ENCODE data around the gene LRRC32. TPM values are rescaled to one million over a fixed set of nuclear protein-coding genes. Genes with fewer than 3 reads are reported as not detected.

LRRC32 gene
- total and polyA plus RNA-seq, 9 of the 15 experiments (the other 6 are each of a cell fraction or from before 2014, with no cell fraction given), result 0.10 to 0.50 (median 0.19) TPM; not detected in 5

DNA sequence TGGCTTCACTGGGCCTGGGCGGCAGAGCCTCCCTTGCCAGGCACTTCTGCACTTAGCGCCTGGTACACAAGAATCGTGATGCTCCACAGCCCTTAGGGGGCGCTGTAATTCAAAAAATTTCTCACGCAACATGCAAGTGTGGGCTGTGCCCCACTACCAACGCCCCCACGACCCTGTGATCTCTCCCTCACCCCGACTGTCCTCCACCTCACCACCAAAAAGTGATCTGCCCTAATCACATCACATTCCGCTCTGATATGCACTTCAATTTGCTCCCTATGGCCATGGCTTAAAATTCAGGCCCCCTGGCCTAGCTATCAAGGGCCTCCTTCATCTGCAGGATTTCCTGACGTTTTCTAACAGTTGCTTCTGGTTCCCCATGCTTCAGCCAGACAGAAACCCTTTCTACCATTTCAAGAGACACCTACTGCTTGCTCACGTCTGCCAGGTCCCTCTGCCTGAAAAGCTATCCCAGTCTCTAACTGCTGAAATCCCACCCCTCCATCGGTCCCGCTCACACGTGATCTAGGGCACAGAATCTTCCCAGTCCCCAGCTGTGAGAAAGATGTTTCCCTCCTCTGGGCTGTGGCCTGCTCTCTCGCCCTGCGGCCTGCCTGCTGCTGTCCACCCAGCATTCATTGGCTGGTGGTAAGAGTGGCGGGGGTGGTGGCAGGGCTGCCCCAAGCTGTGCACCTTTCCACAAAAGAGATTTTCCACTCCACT is 27.9 kb upstream of the LRRC32 start (continued):
- TF ChIP-seq, protein P1, sequence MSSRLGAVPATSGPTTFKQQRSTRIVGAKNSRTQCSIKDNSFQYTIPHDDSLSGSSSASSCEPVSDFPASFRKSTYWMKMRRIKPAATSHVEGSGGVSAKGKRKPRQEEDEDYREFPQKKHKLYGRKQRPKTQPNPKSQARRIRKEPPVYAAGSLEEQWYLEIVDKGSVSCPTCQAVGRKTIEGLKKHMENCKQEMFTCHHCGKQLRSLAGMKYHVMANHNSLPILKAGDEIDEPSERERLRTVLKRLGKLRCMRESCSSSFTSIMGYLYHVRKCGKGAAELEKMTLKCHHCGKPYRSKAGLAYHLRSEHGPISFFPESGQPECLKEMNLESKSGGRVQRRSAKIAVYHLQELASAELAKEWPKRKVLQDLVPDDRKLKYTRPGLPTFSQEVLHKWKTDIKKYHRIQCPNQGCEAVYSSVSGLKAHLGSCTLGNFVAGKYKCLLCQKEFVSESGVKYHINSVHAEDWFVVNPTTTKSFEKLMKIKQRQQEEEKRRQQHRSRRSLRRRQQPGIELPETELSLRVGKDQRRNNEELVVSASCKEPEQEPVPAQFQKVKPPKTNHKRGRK (tag; IDR thresholded peaks at IDR 0.05), result no peak
- TF ChIP-seq, protein P2, sequence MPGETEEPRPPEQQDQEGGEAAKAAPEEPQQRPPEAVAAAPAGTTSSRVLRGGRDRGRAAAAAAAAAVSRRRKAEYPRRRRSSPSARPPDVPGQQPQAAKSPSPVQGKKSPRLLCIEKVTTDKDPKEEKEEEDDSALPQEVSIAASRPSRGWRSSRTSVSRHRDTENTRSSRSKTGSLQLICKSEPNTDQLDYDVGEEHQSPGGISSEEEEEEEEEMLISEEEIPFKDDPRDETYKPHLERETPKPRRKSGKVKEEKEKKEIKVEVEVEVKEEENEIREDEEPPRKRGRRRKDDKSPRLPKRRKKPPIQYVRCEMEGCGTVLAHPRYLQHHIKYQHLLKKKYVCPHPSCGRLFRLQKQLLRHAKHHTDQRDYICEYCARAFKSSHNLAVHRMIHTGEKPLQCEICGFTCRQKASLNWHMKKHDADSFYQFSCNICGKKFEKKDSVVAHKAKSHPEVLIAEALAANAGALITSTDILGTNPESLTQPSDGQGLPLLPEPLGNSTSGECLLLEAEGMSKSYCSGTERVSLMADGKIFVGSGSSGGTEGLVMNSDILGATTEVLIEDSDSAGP (CRISPR knock-in tag; IDR thresholded peaks at IDR 0.05), result peak; percentile 45; the same call in 1 of the 2 replicates
- TF ChIP-seq BRD9 (IDR thresholded peaks at IDR 0.05; ENCODE audit: low read depth, partially characterized antibody) (peak; percentile 84), POLR2AphosphoS5 (IDR thresholded peaks at IDR 0.05; ENCODE audit: control insufficient read depth, insufficient read depth, low read depth, low read length) (no peak), SIN3A (IDR thresholded peaks at IDR 0.05; ENCODE audit: borderline replicate concordance in 2 of 2, control insufficient read depth in 1 of 2, low read depth in 2 of 2, low read length in 2 of 2) (no peak), PHTF2 (CRISPR knock-in tag; IDR thresholded peaks at IDR 0.05) (no peak), ZNF316 (IDR thresholded peaks at IDR 0.05) (no peak), DACH1 (IDR thresholded peaks at IDR 0.05; ENCODE audit: partially characterized antibody) (no peak)
- TF ChIP-seq, protein P3, sequence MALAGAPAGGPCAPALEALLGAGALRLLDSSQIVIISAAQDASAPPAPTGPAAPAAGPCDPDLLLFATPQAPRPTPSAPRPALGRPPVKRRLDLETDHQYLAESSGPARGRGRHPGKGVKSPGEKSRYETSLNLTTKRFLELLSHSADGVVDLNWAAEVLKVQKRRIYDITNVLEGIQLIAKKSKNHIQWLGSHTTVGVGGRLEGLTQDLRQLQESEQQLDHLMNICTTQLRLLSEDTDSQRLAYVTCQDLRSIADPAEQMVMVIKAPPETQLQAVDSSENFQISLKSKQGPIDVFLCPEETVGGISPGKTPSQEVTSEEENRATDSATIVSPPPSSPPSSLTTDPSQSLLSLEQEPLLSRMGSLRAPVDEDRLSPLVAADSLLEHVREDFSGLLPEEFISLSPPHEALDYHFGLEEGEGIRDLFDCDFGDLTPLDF (CRISPR knock-in tag; IDR thresholded peaks at IDR 0.05), result no peak
- TF ChIP-seq, protein P4, sequence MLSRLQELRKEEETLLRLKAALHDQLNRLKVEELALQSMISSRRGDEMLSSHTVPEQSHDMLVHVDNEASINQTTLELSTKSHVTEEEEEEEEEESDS (CRISPR knock-in tag; IDR thresholded peaks at IDR 0.05), result no peak
- TF ChIP-seq, protein P5, sequence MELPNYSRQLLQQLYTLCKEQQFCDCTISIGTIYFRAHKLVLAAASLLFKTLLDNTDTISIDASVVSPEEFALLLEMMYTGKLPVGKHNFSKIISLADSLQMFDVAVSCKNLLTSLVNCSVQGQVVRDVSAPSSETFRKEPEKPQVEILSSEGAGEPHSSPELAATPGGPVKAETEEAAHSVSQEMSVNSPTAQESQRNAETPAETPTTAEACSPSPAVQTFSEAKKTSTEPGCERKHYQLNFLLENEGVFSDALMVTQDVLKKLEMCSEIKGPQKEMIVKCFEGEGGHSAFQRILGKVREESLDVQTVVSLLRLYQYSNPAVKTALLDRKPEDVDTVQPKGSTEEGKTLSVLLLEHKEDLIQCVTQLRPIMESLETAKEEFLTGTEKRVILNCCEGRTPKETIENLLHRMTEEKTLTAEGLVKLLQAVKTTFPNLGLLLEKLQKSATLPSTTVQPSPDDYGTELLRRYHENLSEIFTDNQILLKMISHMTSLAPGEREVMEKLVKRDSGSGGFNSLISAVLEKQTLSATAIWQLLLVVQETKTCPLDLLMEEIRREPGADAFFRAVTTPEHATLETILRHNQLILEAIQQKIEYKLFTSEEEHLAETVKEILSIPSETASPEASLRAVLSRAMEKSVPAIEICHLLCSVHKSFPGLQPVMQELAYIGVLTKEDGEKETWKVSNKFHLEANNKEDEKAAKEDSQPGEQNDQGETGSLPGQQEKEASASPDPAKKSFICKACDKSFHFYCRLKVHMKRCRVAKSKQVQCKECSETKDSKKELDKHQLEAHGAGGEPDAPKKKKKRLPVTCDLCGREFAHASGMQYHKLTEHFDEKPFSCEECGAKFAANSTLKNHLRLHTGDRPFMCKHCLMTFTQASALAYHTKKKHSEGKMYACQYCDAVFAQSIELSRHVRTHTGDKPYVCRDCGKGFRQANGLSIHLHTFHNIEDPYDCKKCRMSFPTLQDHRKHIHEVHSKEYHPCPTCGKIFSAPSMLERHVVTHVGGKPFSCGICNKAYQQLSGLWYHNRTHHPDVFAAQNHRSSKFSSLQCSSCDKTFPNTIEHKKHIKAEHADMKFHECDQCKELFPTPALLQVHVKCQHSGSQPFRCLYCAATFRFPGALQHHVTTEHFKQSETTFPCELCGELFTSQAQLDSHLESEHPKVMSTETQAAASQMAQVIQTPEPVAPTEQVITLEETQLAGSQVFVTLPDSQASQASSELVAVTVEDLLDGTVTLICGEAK (IDR thresholded peaks at IDR 0.05), result no peak
- TF ChIP-seq, protein P5 (CRISPR knock-in tag; IDR thresholded peaks at IDR 0.05), result no peak
